Mammary epithelial cell (primary cell): ENCODE data around the gene AGPAT3.

Experiments used
- EZH2 ChIP-seq: IDR thresholded peaks from 2 replicates; pipeline ENCODE4 v1.6.1; 2012; ENCODE audit warnings: low read length, inconsistent platforms, borderline replicate concordance
- TF ChIP-seq, protein P1 (sequence below), 2 donors: IDR thresholded peaks in 1 of 2; conservative IDR thresholded peaks in 1 of 2; 2 replicates each; pipeline ENCODE4 v1.5.1; 2011 to 2012; ENCODE audit warnings: inconsistent platforms in 2 of 2, low read length in 2 of 2, mild to moderate bottlenecking in 2 of 2, control low read depth in 1 of 2, low read depth in 1 of 2; ENCODE audit not compliant: insufficient read depth in 1 of 2; ENCODE audit errors: extremely low read depth in 1 of 2

GRCh38 chr21:43957611-43958362 is 92.8 kb downstream of the AGPAT3 start:
- TF ChIP-seq, protein P1, sequence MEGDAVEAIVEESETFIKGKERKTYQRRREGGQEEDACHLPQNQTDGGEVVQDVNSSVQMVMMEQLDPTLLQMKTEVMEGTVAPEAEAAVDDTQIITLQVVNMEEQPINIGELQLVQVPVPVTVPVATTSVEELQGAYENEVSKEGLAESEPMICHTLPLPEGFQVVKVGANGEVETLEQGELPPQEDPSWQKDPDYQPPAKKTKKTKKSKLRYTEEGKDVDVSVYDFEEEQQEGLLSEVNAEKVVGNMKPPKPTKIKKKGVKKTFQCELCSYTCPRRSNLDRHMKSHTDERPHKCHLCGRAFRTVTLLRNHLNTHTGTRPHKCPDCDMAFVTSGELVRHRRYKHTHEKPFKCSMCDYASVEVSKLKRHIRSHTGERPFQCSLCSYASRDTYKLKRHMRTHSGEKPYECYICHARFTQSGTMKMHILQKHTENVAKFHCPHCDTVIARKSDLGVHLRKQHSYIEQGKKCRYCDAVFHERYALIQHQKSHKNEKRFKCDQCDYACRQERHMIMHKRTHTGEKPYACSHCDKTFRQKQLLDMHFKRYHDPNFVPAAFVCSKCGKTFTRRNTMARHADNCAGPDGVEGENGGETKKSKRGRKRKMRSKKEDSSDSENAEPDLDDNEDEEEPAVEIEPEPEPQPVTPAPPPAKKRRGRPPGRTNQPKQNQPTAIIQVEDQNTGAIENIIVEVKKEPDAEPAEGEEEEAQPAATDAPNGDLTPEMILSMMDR (conservative IDR thresholded peaks at IDR 0.05 in 1 of 2, IDR thresholded peaks at IDR 0.05 in 1 of 2; ENCODE audit: extremely low read depth in 1 of 2, insufficient read depth in 1 of 2, low read depth in 1 of 2, low read length in 2 of 2): no peak
- no peak for TF ChIP-seq EZH2
